Forelimb muscle (tissue), 1 donor: ENCODE data around the gene PEX14. TPM values are rescaled to one million over a fixed set of nuclear protein-coding genes. Genes with fewer than 3 reads are reported as not detected.
A peak's percentile ranks its signal among the peaks of the same experiment; 100 is the strongest.
"Not testable (repeated sequence)": the region's sequence is repeated elsewhere in the genome, so short reads cannot be mapped to it uniquely, and the experiment has no call there.

ENCODE experiments used
- DNase-seq: peaks from one replicate; pipeline ENCODE4 v3.0.0-alpha.2; 2013; ENCODE audit warnings: low read depth
- polyA plus RNA-seq: library from polyadenylated mRNA; unstranded; fragments of 120-200 nt; gene quantifications from one replicate; pipeline ENCODE4 v1.2.1, GENCODE V29; 2013; ENCODE audit not compliant: insufficient read length

The PEX14 gene
- polyA plus RNA-seq, 1 donor = 13.9 TPM

GRCh38 chr1:10450156-10450814 lies 24.5 kb upstream of the PEX14 start:
- DNase-seq = no peak

GRCh38 chr1:10450836-10451235 lies 23.9 kb upstream of the PEX14 start:
- no peak for DNase-seq

GRCh38 chr1:10451287-10451686 lies 23.5 kb upstream of the PEX14 start:
- no peak for DNase-seq

- DNase-seq = no peak
These were observed 18.7 kb upstream of the PEX14 start for GRCh38 chr1:10456048-10456447.

GRCh38 chr1:10456661-10457060 lies 18.1 kb upstream of the PEX14 start:
- DNase-seq = no peak

- not testable (repeated sequence) for DNase-seq
These were observed 17.3 kb upstream of the PEX14 start for GRCh38 chr1:10457462-10457861.

- DNase-seq = no peak
These were observed 16.9 kb upstream of the PEX14 start for GRCh38 chr1:10457875-10458274.

GRCh38 chr1:10459184-10459583 lies 15.6 kb upstream of the PEX14 start:
- DNase-seq = no peak

- DNase-seq = no peak
These were observed 7.7 kb upstream of the PEX14 start for GRCh38 chr1:10467078-10467477.

GRCh38 chr1:10470043-10470442 lies 4.7 kb upstream of the PEX14 start:
- no peak for DNase-seq

- DNase-seq = no peak
These were observed 3.1 kb upstream of the PEX14 start for GRCh38 chr1:10471411-10472219.

- DNase-seq = peak; percentile 95
These were observed 2.3 kb upstream of the PEX14 start, which contains the start of gene DFFA for GRCh38 chr1:10472220-10473144. TSS of gene DFFA (minus strand) at chr1:10472529. CDS start at chr1:10472458, 71 bp downstream.

GRCh38 chr1:10473145-10473765 lies 1.5 kb upstream of the PEX14 start:
- DNase-seq = no peak

- not testable (repeated sequence) for DNase-seq
These were observed 489 bp upstream of the PEX14 start for GRCh38 chr1:10474309-10474612.

GRCh38 chr1:10475510-10475909 lies 760 bp downstream of the PEX14 start:
- no peak for DNase-seq

GRCh38 chr1:10479296-10479695 lies 4.5 kb downstream of the PEX14 start:
- no peak for DNase-seq

- no peak for DNase-seq
These were observed 5.9 kb downstream of the PEX14 start for GRCh38 chr1:10480614-10481013.

GRCh38 chr1:10484521-10484920 lies 9.8 kb downstream of the PEX14 start:
- no peak for DNase-seq

GRCh38 chr1:10489291-10490055 lies 14.7 kb downstream of the PEX14 start:
- no peak for DNase-seq

GRCh38 chr1:10490286-10490970 lies 15.7 kb downstream of the PEX14 start:
- no peak for DNase-seq

- no peak for DNase-seq
These were observed 19.6 kb downstream of the PEX14 start for GRCh38 chr1:10494418-10494753.
